ENCODE data around the gene TRAM2. TPM values are rescaled to one million over a fixed set of nuclear protein-coding genes. Genes with fewer than 3 reads are reported as not detected.
A peak's percentile ranks its signal among the peaks of the same experiment; 100 is the strongest.

Gene TRAM2
- 10 to 100 TPM; 17.9 to 80.0 (median 26.3) TPM for polyA plus RNA-seq (ENCODE audit: insufficient read length in 12 of 12)
- long read RNA-seq, donor 1, full-length matches to known transcripts = 1 of 11 reads
- long read RNA-seq, donor 1, partial matches to known transcripts = 10 of 11 reads
- long read RNA-seq, donor 1, other reads (novel, unspliced or antisense) = 0 of 11 reads
- long read RNA-seq, donor 2, full-length matches to known transcripts = 3 of 3 reads
- long read RNA-seq, donor 2, partial matches to known transcripts = 0 of 3 reads
- long read RNA-seq, donor 2, other reads (novel, unspliced or antisense) = 0 of 3 reads
- long read RNA-seq, donor 3, full-length matches to known transcripts = 1 of 1 reads
- long read RNA-seq, donor 3, partial matches to known transcripts = 0 of 1 reads
- long read RNA-seq, donor 3, other reads (novel, unspliced or antisense) = 0 of 1 reads
- long read RNA-seq, donor 4 = 0 reads
- long read RNA-seq, donor 5, full-length matches to known transcripts = 6 of 6 reads
- long read RNA-seq, donor 5, partial matches to known transcripts = 0 of 6 reads
- long read RNA-seq, donor 5, other reads (novel, unspliced or antisense) = 0 of 6 reads
- long read RNA-seq, donor 6, full-length matches to known transcripts = 1 of 1 reads
- long read RNA-seq, donor 6, partial matches to known transcripts = 0 of 1 reads
- long read RNA-seq, donor 6, other reads (novel, unspliced or antisense) = 0 of 1 reads
- long read RNA-seq, donor 7, full-length matches to known transcripts = 5 of 5 reads
- long read RNA-seq, donor 7, partial matches to known transcripts = 0 of 5 reads
- long read RNA-seq, donor 7, other reads (novel, unspliced or antisense) = 0 of 5 reads
- long read RNA-seq, donor 8, full-length matches to known transcripts = 5 of 5 reads
- long read RNA-seq, donor 8, partial matches to known transcripts = 0 of 5 reads
- long read RNA-seq, donor 8, other reads (novel, unspliced or antisense) = 0 of 5 reads
- long read RNA-seq, donor 9, full-length matches to known transcripts = 1 of 1 reads
- long read RNA-seq, donor 9, partial matches to known transcripts = 0 of 1 reads
- long read RNA-seq, donor 9, other reads (novel, unspliced or antisense) = 0 of 1 reads
- long read RNA-seq, donor 10, full-length matches to known transcripts = 2 of 2 reads
- long read RNA-seq, donor 10, partial matches to known transcripts = 0 of 2 reads
- long read RNA-seq, donor 10, other reads (novel, unspliced or antisense) = 0 of 2 reads
- long read RNA-seq, donor 11, full-length matches to known transcripts = 5 of 5 reads
- long read RNA-seq, donor 11, partial matches to known transcripts = 0 of 5 reads
- long read RNA-seq, donor 11, other reads (novel, unspliced or antisense) = 0 of 5 reads

GRCh38 chr6:52577022-52577777 is at the start of gene TRAM2:
Gene TRAM2, minus strand, starts transcription at chr6:52577060. Its CDS starts 145 bp downstream, at chr6:52576915.
- peak; percentile 79 for DNase-seq

GRCh38 chr6:52622810-52623209 is 46.0 kb upstream of the TRAM2 start:
- no peak for DNase-seq

GRCh38 chr6:52621631-52622030 is 44.8 kb upstream of the TRAM2 start:
- no peak for DNase-seq

- DNase-seq = no peak
These were observed 44.0 kb upstream of the TRAM2 start for GRCh38 chr6:52620906-52621190.

- no peak for DNase-seq
These were observed 43.4 kb upstream of the TRAM2 start for GRCh38 chr6:52620055-52620905.

- no peak for DNase-seq
These were observed 40.2 kb upstream of the TRAM2 start for GRCh38 chr6:52617087-52617486.

GRCh38 chr6:52616059-52616690 is 39.3 kb upstream of the TRAM2 start:
- no peak for DNase-seq

- DNase-seq = no peak
These were observed 35.6 kb upstream of the TRAM2 start for GRCh38 chr6:52612336-52613054.

GRCh38 chr6:52611833-52612232 is 35.0 kb upstream of the TRAM2 start:
- no peak for DNase-seq

- DNase-seq = no peak
These were observed 34.0 kb upstream of the TRAM2 start for GRCh38 chr6:52610745-52611355.

- DNase-seq = no peak
These were observed 33.2 kb upstream of the TRAM2 start for GRCh38 chr6:52610011-52610410.

GRCh38 chr6:52605610-52606185 is 28.8 kb upstream of the TRAM2 start:
- DNase-seq = no peak

- DNase-seq = no peak
These were observed 26.3 kb upstream of the TRAM2 start for GRCh38 chr6:52603000-52603795.

- DNase-seq = no peak
These were observed 21.9 kb upstream of the TRAM2 start for GRCh38 chr6:52598824-52599190.

- peak; percentile 68 for DNase-seq
These were observed 21.4 kb upstream of the TRAM2 start for GRCh38 chr6:52598123-52598823.

- DNase-seq = no peak
These were observed 20.9 kb upstream of the TRAM2 start for GRCh38 chr6:52597738-52598122.

Measured in muscle of arm (tissue), 14 donors.